HepG2 (cell line): Measurements from ENCODE around the gene FUT1. TPM values are rescaled to one million over a fixed set of nuclear protein-coding genes. Genes with fewer than 3 reads are reported as not detected.
A peak's percentile ranks its signal among the peaks of the same experiment; 100 is the strongest.

Experiments used
- GTF2F1 ChIP-seq: fragments of 150-350 bp; IDR thresholded peaks from 2 replicates; pipeline ENCODE4 v1.6.1; 2014; ENCODE audit warnings: low read length
- HCFC1 ChIP-seq: fragments of 150-350 bp; IDR thresholded peaks from 2 replicates; pipeline ENCODE4 v1.6.1; 2014; ENCODE audit warnings: low read depth, low read length
- HOXA9 ChIP-seq: sonication (generic); formaldehyde crosslinking; IDR thresholded peaks from 2 replicates; pipeline ENCODE4 v1.8.1; 2022; ENCODE audit warnings: missing genetic modification reagents, mild to moderate bottlenecking, moderate library complexity, borderline replicate concordance
- HOXD1 ChIP-seq: sonication (generic); formaldehyde crosslinking; IDR thresholded peaks from 2 replicates; pipeline ENCODE4 v1.5.0; 2020; ENCODE audit warnings: missing genetic modification reagents
- MIXL1 ChIP-seq: IDR thresholded peaks from 2 replicates; pipeline ENCODE4 v1.6.1; 2016
- RBM22 ChIP-seq: fragments of 200-400 bp; formaldehyde crosslinking; optimal IDR thresholded peaks from 2 replicates; pipeline ENCODE3; 2017; ENCODE audit warnings: mild to moderate bottlenecking, low read length, moderate library complexity
- RFXAP ChIP-seq: sonication (generic); formaldehyde crosslinking; IDR thresholded peaks from 2 replicates; pipeline ENCODE4 v1.4.0; 2020; ENCODE audit warnings: missing genetic modification reagents, borderline replicate concordance
- SRSF9 ChIP-seq: fragments of 200-400 bp; formaldehyde crosslinking; IDR thresholded peaks from 2 replicates; pipeline ENCODE4 v1.6.1; 2018; ENCODE audit warnings: borderline replicate concordance, mild to moderate bottlenecking, low read depth, low read length; ENCODE audit not compliant: insufficient read depth, poor library complexity, severe bottlenecking
- TRIM24 ChIP-seq: sonication (generic); formaldehyde crosslinking; IDR thresholded peaks from 2 replicates; pipeline ENCODE4 v1.8.0; 2022; ENCODE audit warnings: mild to moderate bottlenecking, missing genetic modification reagents
- ZKSCAN1 ChIP-seq: fragments of 150-350 bp; IDR thresholded peaks from 2 replicates; pipeline ENCODE4 v1.6.1; 2014; ENCODE audit warnings: low read length
- ZNF383 ChIP-seq: sonication (generic); formaldehyde crosslinking; IDR thresholded peaks from 2 replicates; pipeline ENCODE4 v1.4.0; 2020; ENCODE audit warnings: missing genetic modification reagents, mild to moderate bottlenecking, borderline replicate concordance
- ZNF547 ChIP-seq: sonication (generic); formaldehyde crosslinking; IDR thresholded peaks from 2 replicates; pipeline ENCODE4 v1.5.1; 2020; ENCODE audit warnings: mild to moderate bottlenecking, missing genetic modification reagents
- ZNF557 ChIP-seq: sonication (generic); formaldehyde crosslinking; IDR thresholded peaks from 2 replicates; pipeline ENCODE4 v1.4.0; 2020; ENCODE audit warnings: missing genetic modification reagents
- ZNF572 ChIP-seq: sonication (generic); formaldehyde crosslinking; IDR thresholded peaks from 2 replicates; pipeline ENCODE4 v1.5.1; 2020; ENCODE audit warnings: mild to moderate bottlenecking, missing genetic modification reagents
- ZNF850 ChIP-seq: sonication (generic); formaldehyde crosslinking; conservative IDR thresholded peaks from 2 replicates; pipeline ENCODE4 v1.9.0; 2021; ENCODE audit warnings: mild to moderate bottlenecking, missing genetic modification reagents
- polyA plus RNA-seq, 8 experiments: library from polyadenylated mRNA; depleted of rRNA in 3 of 8; stranded (reverse) in 7 of 8; unstranded in 1 of 8; fragments of >200 nt; fragmentation: Illumina TruSeq in 4 of 8; extraction: Trizol in 4 of 8; gene quantifications; 2 replicates each; pipeline versions ENCODE4 v1.2.1 to v1.2.3, GENCODE V29; 2011 to 2016; ENCODE audit warnings: low read depth in 4 of 8, missing spikeins in 1 of 8, mixed read lengths in 1 of 8; ENCODE audit not compliant: insufficient read depth in 1 of 8
- total RNA-seq, 5 experiments: library from RNA; depleted of rRNA; stranded (reverse); fragments of >200 nt; fragmentation: Illumina TruSeq; extraction: Trizol; gene quantifications; 2 replicates each; pipeline ENCODE4 v1.2.3, GENCODE V29; 2016; ENCODE audit warnings: low read depth in 1 of 5
- TF ChIP-seq, protein P1 (sequence below): sonication (generic); formaldehyde crosslinking; IDR thresholded peaks from 2 replicates; pipeline ENCODE4 v1.5.0; 2020; ENCODE audit warnings: mild to moderate bottlenecking, missing genetic modification reagents, borderline replicate concordance
- TF ChIP-seq, protein P2 (sequence below): sonication (generic); formaldehyde crosslinking; IDR thresholded peaks from 2 replicates; pipeline ENCODE4 v1.5.1; 2020; ENCODE audit warnings: mild to moderate bottlenecking, missing genetic modification reagents

Gene FUT1
- total and polyA plus RNA-seq, 2 of the 13 experiments (the other 11 are each of a cell fraction or from before 2014, with no cell fraction given) = 0.07 to 1.1 TPM

DNA sequence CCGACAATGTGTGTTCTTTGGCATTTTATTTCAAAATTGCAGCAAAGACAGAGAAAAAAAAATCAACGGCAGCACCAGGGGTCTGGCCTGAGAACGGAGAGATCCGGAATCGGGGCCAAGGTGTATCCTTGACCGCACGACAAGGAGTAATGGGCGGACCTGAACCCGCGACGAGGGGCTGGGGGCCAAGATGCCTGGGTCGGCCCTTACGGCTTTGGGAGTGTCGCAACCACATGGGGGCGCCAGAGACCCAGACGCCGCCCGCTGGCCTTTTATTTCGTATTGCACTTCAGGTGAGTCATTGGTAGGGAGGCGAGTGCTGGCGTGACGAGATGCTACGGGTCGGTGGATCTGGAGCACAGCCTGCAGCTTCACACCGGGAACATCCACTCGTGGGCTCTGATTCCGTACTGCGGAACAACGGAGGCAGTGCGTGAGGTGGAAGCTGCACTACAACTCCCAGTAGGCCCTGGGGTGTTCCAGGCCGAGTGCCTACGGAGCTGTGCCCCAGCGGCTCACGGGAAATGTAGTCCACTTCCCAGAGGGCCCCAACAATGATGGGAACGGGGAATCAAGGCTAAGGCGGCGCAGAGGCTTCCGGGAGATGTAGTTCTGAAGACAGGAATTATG, 42.7 kb upstream of the FUT1 start (continued):
- TF ChIP-seq, protein P1, sequence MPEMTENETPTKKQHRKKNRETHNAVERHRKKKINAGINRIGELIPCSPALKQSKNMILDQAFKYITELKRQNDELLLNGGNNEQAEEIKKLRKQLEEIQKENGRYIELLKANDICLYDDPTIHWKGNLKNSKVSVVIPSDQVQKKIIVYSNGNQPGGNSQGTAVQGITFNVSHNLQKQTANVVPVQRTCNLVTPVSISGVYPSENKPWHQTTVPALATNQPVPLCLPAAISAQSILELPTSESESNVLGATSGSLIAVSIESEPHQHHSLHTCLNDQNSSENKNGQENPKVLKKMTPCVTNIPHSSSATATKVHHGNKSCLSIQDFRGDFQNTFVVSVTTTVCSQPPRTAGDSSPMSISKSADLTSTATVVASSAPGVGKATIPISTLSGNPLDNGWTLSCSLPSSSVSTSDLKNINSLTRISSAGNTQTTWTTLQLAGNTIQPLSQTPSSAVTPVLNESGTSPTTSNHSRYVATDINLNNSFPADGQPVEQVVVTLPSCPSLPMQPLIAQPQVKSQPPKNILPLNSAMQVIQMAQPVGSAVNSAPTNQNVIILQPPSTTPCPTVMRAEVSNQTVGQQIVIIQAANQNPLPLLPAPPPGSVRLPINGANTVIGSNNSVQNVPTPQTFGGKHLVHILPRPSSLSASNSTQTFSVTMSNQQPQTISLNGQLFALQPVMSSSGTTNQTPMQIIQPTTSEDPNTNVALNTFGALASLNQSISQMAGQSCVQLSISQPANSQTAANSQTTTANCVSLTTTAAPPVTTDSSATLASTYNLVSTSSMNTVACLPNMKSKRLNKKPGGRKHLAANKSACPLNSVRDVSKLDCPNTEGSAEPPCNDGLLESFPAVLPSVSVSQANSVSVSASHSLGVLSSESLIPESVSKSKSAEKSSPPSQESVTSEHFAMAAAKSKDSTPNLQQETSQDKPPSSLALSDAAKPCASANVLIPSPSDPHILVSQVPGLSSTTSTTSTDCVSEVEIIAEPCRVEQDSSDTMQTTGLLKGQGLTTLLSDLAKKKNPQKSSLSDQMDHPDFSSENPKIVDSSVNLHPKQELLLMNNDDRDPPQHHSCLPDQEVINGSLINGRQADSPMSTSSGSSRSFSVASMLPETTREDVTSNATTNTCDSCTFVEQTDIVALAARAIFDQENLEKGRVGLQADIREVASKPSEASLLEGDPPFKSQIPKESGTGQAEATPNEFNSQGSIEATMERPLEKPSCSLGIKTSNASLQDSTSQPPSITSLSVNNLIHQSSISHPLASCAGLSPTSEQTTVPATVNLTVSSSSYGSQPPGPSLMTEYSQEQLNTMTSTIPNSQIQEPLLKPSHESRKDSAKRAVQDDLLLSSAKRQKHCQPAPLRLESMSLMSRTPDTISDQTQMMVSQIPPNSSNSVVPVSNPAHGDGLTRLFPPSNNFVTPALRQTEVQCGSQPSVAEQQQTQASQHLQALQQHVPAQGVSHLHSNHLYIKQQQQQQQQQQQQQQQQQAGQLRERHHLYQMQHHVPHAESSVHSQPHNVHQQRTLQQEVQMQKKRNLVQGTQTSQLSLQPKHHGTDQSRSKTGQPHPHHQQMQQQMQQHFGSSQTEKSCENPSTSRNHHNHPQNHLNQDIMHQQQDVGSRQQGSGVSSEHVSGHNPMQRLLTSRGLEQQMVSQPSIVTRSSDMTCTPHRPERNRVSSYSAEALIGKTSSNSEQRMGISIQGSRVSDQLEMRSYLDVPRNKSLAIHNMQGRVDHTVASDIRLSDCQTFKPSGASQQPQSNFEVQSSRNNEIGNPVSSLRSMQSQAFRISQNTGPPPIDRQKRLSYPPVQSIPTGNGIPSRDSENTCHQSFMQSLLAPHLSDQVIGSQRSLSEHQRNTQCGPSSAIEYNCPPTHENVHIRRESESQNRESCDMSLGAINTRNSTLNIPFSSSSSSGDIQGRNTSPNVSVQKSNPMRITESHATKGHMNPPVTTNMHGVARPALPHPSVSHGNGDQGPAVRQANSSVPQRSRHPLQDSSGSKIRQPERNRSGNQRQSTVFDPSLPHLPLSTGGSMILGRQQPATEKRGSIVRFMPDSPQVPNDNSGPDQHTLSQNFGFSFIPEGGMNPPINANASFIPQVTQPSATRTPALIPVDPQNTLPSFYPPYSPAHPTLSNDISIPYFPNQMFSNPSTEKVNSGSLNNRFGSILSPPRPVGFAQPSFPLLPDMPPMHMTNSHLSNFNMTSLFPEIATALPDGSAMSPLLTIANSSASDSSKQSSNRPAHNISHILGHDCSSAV = no peak
- TF ChIP-seq ZKSCAN1 (no peak), ZNF547 (CRISPR knock-in tag) (no peak), RFXAP (CRISPR knock-in tag) (no peak), ZNF383 (CRISPR knock-in tag) (no peak), MIXL1 (0 out of 2 replicates have a peak, but pooled peaks have one; percentile 33), RBM22 (no peak), TRIM24 (CRISPR knock-in tag) (no peak), SRSF9 (no peak), HCFC1 (peak; percentile 99), ZNF850 (CRISPR knock-in tag) (no peak), HOXD1 (CRISPR knock-in tag) (no peak), ZNF557 (CRISPR knock-in tag) (no peak), GTF2F1 (no peak), HOXA9 (CRISPR knock-in tag) (no peak), ZNF572 (CRISPR knock-in tag) (no peak)
- TF ChIP-seq, protein P2, sequence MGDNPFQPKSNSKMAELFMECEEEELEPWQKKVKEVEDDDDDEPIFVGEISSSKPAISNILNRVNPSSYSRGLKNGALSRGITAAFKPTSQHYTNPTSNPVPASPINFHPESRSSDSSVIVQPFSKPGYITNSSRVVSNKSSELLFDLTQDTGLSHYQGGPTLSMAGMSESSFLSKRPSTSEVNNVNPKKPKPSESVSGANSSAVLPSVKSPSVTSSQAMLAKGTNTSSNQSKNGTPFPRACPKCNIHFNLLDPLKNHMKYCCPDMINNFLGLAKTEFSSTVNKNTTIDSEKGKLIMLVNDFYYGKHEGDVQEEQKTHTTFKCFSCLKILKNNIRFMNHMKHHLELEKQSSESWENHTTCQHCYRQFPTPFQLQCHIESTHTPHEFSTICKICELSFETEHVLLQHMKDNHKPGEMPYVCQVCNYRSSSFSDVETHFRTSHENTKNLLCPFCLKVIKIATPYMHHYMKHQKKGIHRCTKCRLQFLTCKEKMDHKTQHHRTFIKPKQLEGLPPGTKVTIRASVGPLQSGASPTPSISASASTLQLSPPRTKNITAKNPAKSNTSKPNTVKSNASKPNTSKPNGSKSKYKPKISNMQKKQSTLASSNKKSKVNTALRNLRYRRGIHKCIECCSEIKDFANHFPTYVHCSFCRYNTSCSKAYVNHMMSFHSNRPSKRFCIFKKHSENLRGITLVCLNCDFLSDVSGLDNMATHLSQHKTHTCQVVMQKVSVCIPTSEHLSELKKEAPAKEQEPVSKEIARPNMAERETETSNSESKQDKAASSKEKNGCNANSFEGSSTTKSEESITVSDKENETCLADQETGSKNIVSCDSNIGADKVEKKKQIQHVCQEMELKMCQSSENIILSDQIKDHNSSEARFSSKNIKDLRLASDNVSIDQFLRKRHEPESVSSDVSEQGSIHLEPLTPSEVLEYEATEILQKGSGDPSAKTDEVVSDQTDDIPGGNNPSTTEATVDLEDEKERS (CRISPR knock-in tag) = no peak
